ENCODE data around the gene GORASP2. TPM values are rescaled to one million over a fixed set of nuclear protein-coding genes. Genes with fewer than 3 reads are reported as not detected.

Gene GORASP2
- total RNA-seq, 1 donor from 2014 or later = 67.1 TPM

GRCh38 chr2:170984079-170984478 lies 55.0 kb downstream of the GORASP2 start:
- no peak overlapping the region for H2AFZ ChIP-seq (replicated peaks)
- no peaks in the 10 kb centered on the region for H3K79me2 ChIP-seq (ENCODE audit: low read depth)
- H3K9ac ChIP-seq = no peak overlapping the region
- H4K20me1 ChIP-seq (ENCODE audit: low read depth) = no peaks in the 10 kb centered on the region
- H3F3A ChIP-seq (ENCODE audit: low read depth) = peaks cover 5% of the 10 kb centered on the region
- H3K36me3 ChIP-seq = no peaks in the 10 kb centered on the region
- TF ChIP-seq EZH2 (IDR thresholded peaks at IDR 0.05) (no peak), CTCF (IDR thresholded peaks at IDR 0.05) (no peak), EZH2phosphoT487 (IDR thresholded peaks at IDR 0.05) (no peak)
- DNase-seq (ENCODE audit: low spot score) = no peak
- no peaks in the 10 kb centered on the region for H3K4me1 ChIP-seq
- no peak overlapping the region for H3K4me3 ChIP-seq
- H3K27me3 ChIP-seq = no peaks in the 10 kb centered on the region
- Mint-ChIP-seq H3K27me3 (ENCODE audit: insufficient read depth, low read depth) (peaks cover 5% of the 10 kb centered on the region), H3K36me3 (peaks cover 16% of the 10 kb centered on the region), H3K9me3 (peaks cover 2% of the 10 kb centered on the region), H3K27ac (no peak overlapping the region), H3K4me1 (peaks cover 13% of the 10 kb centered on the region), H3K4me3 (no peak overlapping the region)
- H3K9me3 ChIP-seq (ENCODE audit: low read depth) = no peaks in the 10 kb centered on the region
- no peak overlapping the region for H3K27ac ChIP-seq
- H3K4me2 ChIP-seq = no peak overlapping the region

GRCh38 chr2:170985407-170985806 lies 56.4 kb downstream of the GORASP2 start:
- Histone ChIP-seq H3K79me2 (ENCODE audit: low read depth) (no peaks in the 10 kb centered on the region), H2AFZ (replicated peaks) (no peak overlapping the region), H3K9me3 (ENCODE audit: low read depth) (no peaks in the 10 kb centered on the region), H3K4me3 (no peak overlapping the region), H3K27ac (no peak overlapping the region), H3K36me3 (no peaks in the 10 kb centered on the region), H3K4me1 (no peaks in the 10 kb centered on the region), H3K27me3 (no peaks in the 10 kb centered on the region), H3F3A (ENCODE audit: low read depth) (peaks cover 5% of the 10 kb centered on the region), H4K20me1 (ENCODE audit: low read depth) (no peaks in the 10 kb centered on the region), H3K4me2 (no peak overlapping the region), H3K9ac (no peak overlapping the region)
- H3K36me3 Mint-ChIP-seq = peaks cover 16% of the 10 kb centered on the region
- H3K4me1 Mint-ChIP-seq = peaks cover 13% of the 10 kb centered on the region
- H3K27me3 Mint-ChIP-seq (ENCODE audit: insufficient read depth, low read depth) = peaks cover 5% of the 10 kb centered on the region
- H3K27ac Mint-ChIP-seq = no peak overlapping the region
- H3K4me3 Mint-ChIP-seq = no peak overlapping the region
- DNase-seq (ENCODE audit: low spot score) = no peak
- peaks cover 2% of the 10 kb centered on the region for H3K9me3 Mint-ChIP-seq
- TF ChIP-seq CTCF (IDR thresholded peaks at IDR 0.05) = no peak
- no peak for TF ChIP-seq EZH2phosphoT487 (IDR thresholded peaks at IDR 0.05)
- TF ChIP-seq EZH2 (IDR thresholded peaks at IDR 0.05) = no peak

- DNase-seq (ENCODE audit: low spot score) = no peak
Observed at GRCh38 chr2:170986566-170987258, 57.7 kb downstream of the GORASP2 start.

More at GRCh38 chr2:170986566-170987258, 57.7 kb downstream of the GORASP2 start:
- Histone ChIP-seq H3K79me2 (ENCODE audit: low read depth) (no peaks in the 10 kb centered on the region), H3K4me3 (no peak overlapping the region), H4K20me1 (ENCODE audit: low read depth) (no peaks in the 10 kb centered on the region), H3K9me3 (ENCODE audit: low read depth) (no peaks in the 10 kb centered on the region), H3K9ac (no peak overlapping the region), H3K36me3 (peaks cover 5% of the 10 kb centered on the region), H3K27ac (no peak overlapping the region), H3F3A (ENCODE audit: low read depth) (peaks cover 5% of the 10 kb centered on the region), H2AFZ (replicated peaks) (no peak overlapping the region), H3K4me2 (no peak overlapping the region), H3K27me3 (no peaks in the 10 kb centered on the region), H3K4me1 (no peaks in the 10 kb centered on the region)
- H3K36me3 Mint-ChIP-seq = peaks cover 24% of the 10 kb centered on the region
- TF ChIP-seq EZH2phosphoT487 (IDR thresholded peaks at IDR 0.05) (no peak), CTCF (IDR thresholded peaks at IDR 0.05) (no peak), EZH2 (IDR thresholded peaks at IDR 0.05) (no peak)
- peaks cover 5% of the 10 kb centered on the region for H3K27me3 Mint-ChIP-seq (ENCODE audit: insufficient read depth, low read depth)
- peak overlapping the region; percentile 13 for H3K27ac Mint-ChIP-seq
- H3K4me3 Mint-ChIP-seq = peak overlapping the region; percentile 17
- peaks cover 3% of the 10 kb centered on the region for H3K4me1 Mint-ChIP-seq
- H3K9me3 Mint-ChIP-seq = peaks cover 2% of the 10 kb centered on the region

Data from neural progenitor cell (in vitro differentiated cells).